HG03060 (cell line): ENCODE results near the gene CBX2.

Experiments
- ATAC-seq: cut with Tn5 transposase; IDR thresholded peaks from one replicate; pipeline ENCODE4 v1.9.1; 2021; ENCODE audit warnings: low read depth, moderate number of reproducible peaks; ENCODE audit not compliant: unreplicated experiment

CBX2 gene

GRCh38 chr17:79809530-79810129 is 31.7 kb downstream of the CBX2 start:
- peak; percentile 15 for ATAC-seq

- ATAC-seq, result peak; percentile 54
These were observed 32.4 kb downstream of the CBX2 start for GRCh38 chr17:79810130-79811010.

GRCh38 chr17:79811011-79811867 is 33.3 kb downstream of the CBX2 start:
- ATAC-seq, result no peak

- ATAC-seq, result no peak
These were observed 34.0 kb downstream of the CBX2 start for GRCh38 chr17:79811868-79812352.

- no peak for ATAC-seq
These were observed 34.7 kb downstream of the CBX2 start for GRCh38 chr17:79812353-79813258.

- ATAC-seq, result no peak
These were observed 35.6 kb downstream of the CBX2 start for GRCh38 chr17:79813297-79814126.

- no peak for ATAC-seq
These were observed 36.4 kb downstream of the CBX2 start for GRCh38 chr17:79814127-79814973.

- no peak for ATAC-seq
These were observed 37.3 kb downstream of the CBX2 start for GRCh38 chr17:79814974-79815835.

- ATAC-seq, result no peak
These were observed 38.0 kb downstream of the CBX2 start for GRCh38 chr17:79815836-79816461.

GRCh38 chr17:79818026-79818758 is 40.2 kb downstream of the CBX2 start:
- ATAC-seq, result no peak

- no peak for ATAC-seq
These were observed 41.1 kb downstream of the CBX2 start for GRCh38 chr17:79819085-79819484.

GRCh38 chr17:79819534-79820276 is 41.8 kb downstream of the CBX2 start:
- ATAC-seq, result no peak

GRCh38 chr17:79820959-79821330 is 43.0 kb downstream of the CBX2 start:
- no peak for ATAC-seq

GRCh38 chr17:79821331-79822095 is 43.6 kb downstream of the CBX2 start:
- ATAC-seq, result no peak
